H54 (cell line): ENCODE measurements around the gene RASA3.

ENCODE experiments used
- DNase-seq: peaks from one replicate; pipeline ENCODE4 v3.0.0; 2011; ENCODE audit warnings: low spot score, mixed read lengths; ENCODE audit not compliant: insufficient read length
- FAIRE-seq: peaks from 3 replicates; lab custom pipeline; 2011; peaks lifted over from hg19 to GRCh38; lab: Jason Lieb, UNC
- POLR2A ChIP-seq: IDR thresholded peaks from 2 replicates; pipeline ENCODE4 v1.6.1; 2011; ENCODE audit warnings: low read depth, mild to moderate bottlenecking, low read length

The RASA3 gene

GRCh38 chr13:114062754-114063153 is 69.7 kb downstream of the RASA3 start:
- no peak for TF ChIP-seq POLR2A
- FAIRE-seq (no peak), DNase-seq (no peak)

- FAIRE-seq (no peak), DNase-seq (no peak)
- TF ChIP-seq POLR2A = no peak
These were observed 70.1 kb downstream of the RASA3 start for GRCh38 chr13:114062341-114062740.

DNA sequence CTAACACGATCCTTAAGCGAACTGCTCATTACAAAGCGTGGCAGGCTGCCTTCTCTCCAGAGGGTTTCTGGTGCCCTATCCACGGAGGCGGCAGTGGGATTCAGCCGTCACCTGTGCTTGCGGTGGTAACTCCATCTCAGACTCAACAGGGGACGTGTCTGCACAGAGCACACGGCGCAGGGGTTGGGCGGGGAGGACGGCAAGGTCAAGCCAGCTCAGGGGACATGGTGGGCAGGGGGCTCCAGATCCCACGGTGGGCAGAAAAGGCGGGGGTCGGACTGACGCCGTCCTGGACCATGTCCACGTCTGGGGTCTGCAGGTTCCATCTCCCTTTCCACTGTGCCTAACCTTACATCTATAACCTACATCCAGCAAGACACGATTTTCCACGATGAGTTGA is 70.7 kb downstream of the RASA3 start:
- no peak for TF ChIP-seq POLR2A
- DNase-seq (no peak), FAIRE-seq (no peak)

GRCh38 chr13:114061047-114061446 is 71.4 kb downstream of the RASA3 start:
- no peak for DNase-seq
- no peak for FAIRE-seq
- no peak for TF ChIP-seq POLR2A

DNA sequence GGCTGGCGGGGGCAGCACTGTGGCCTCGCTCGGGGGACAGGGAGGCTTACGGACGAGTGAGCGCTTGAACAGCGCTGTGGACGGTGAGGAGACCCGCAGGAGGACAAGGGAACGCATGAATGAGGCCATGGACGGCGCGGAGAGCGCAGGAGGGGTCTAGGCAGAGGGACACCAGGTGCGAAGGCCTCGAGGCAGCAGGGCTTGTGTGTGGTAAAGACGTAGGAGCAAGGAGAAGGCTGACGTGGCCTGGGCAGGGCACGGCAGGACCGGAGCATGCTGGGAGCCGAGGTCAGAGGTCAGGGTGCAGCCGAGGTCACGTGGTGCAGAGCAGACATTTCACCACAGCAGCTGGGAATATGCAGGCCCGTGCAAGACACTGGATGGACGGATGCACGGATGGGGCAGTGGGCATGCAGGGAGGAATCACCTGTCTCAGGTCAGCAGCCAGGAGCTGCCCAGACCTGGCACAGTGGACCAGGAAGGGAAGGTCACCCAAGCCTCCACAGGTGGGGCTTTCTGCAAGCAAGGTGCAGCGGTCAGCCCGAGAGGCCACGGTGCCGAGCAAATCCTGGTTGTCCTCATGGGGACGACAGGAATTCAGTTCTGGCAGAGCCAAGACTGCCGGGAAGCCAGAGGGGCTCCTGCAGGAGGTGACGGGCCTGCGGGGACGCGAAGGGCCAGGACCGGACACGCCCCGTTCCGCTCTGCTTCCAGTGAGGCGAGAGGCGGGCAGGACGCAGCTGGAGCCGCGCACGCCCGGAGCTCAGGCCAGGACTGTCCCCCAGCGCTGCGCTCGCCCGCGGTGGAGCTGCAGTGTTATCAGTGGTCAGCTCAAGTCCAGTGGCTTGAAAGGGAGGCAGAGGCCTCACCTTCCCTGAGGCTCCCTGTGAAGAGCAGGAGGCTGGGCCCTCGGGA is 72.2 kb downstream of the RASA3 start:
- DNase-seq (no peak), FAIRE-seq (no peak)
- TF ChIP-seq POLR2A = no peak

DNA sequence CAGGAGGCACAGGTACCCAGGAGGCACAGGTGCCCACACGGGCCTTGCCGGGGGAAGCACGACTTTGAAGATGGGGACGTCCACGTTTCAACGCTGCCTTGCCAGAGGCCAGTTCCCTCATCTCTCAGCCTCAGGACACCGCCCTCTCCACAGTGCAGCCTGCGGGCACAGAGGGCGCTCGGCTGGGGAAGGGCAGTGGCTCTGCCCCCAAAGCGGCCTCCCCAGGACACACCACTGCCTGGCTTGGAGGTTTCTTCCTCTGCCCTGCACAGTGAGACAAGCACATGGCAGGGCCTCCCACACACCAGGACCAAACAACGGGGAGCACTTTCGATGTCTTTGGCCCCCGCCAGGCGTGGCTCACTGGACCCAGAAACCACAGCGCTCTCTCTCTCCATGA is 73.0 kb downstream of the RASA3 start:
- FAIRE-seq (no peak), DNase-seq (no peak)
- TF ChIP-seq POLR2A = no peak

GRCh38 chr13:114058051-114058867 is 74.2 kb downstream of the RASA3 start:
- no peak for FAIRE-seq
- TF ChIP-seq POLR2A = no peak

DNA sequence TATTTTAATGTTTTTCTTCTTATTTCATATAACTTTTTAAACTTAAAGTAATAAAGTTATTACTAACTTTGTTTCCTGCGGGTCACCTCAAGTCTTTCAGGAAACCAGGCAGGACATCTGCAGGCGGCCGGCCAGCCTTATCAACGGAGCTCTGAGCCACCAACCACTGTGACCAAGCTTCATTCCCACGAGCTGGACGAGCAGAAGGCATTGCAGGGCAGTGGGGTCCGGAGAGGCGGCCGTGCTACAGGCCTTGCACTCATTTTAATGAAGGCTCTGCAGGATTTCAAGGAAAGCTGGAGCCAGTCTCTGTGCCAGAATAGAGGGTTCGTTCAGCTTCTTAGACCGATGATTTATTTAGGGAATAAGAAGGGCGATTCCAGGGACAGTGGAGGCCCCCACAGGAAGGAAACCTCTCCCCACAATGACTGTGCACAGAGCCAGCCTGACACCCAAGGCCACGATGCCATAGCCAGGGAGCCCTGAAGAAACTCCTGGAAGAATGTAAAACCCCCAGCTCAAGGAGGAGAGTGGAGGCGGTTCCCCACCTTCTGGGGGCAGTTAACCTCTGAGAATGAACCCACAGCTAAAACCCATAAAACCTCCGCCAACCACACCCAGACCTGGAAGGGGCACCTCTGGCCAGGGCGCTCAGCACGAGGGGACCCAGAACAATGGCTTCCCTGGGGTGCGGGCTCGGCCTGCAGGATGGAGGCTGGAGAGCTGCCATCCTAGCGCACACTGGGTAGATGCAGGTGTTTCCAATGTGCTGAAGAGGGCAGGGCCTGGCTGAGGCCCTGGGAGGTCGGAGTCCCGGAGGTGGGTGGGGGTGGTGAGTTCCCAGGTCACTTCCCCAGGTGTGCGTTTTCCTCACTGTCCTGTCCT is 75.0 kb downstream of the RASA3 start:
- DNase-seq = no peak
- no peak for FAIRE-seq
- no peak for TF ChIP-seq POLR2A

More at GRCh38 chr13:114058051-114058867, 74.2 kb downstream of the RASA3 start:
- DNase-seq = no peak

GRCh38 chr13:114056205-114057013 is 76.0 kb downstream of the RASA3 start:
- no peak for FAIRE-seq
- no peak for TF ChIP-seq POLR2A

DNA sequence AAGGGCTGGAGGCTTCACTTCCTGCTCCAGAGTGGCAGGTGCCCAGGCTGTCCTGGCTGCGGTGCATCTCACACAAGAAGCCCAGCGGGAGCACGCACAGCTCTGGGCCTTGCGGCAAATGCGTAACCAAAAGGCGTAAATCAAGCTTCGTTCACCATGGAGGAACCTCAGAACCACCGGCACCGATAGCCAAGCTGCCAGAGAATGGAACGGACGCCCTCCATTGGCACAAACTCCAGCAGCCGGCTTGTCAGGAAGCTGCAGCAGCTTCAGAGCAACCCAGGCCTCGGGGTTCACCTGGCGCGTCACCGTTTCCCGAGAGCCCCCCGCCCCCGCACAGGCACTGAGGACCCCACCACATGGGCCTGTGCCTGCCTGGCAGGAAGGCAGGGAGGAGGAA is 76.7 kb downstream of the RASA3 start:
- DNase-seq (no peak), FAIRE-seq (no peak)
- no peak for TF ChIP-seq POLR2A

More at GRCh38 chr13:114056205-114057013, 76.0 kb downstream of the RASA3 start:
- DNase-seq = no peak

DNA sequence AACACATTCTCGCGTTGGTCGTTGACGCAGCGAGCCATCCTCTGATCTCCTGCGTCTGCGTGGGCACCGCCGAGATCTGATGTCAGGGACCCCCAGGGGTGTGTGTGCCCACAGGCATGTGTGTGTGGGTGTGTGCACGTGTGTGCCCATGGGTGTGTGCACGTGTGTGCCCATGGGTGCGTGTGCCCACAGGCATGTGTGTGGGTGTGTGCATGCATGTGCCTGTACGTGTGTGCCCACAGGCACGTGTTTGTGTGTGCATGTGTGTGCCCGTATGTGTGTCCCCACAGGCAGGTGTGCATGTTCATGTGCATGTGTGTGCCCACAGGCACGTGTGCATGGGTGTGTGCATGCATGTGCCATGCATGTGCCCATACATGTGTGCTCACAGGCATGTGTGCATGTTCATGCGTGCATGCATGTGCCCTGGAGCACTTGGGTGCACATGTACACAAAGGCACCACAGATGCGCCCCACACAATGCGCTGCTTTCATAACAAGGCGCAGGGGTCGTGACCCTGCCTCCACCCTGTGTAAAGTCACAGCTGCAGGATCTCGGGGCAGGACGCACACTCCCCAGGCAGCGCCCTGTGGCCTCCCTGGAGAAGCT is 77.5 kb downstream of the RASA3 start:
- TF ChIP-seq POLR2A = no peak
- FAIRE-seq (no peak), DNase-seq (no peak)

GRCh38 chr13:114054264-114054663 is 78.2 kb downstream of the RASA3 start:
- FAIRE-seq (no peak), DNase-seq (peak; percentile 65)
- TF ChIP-seq POLR2A = no peak

DNA sequence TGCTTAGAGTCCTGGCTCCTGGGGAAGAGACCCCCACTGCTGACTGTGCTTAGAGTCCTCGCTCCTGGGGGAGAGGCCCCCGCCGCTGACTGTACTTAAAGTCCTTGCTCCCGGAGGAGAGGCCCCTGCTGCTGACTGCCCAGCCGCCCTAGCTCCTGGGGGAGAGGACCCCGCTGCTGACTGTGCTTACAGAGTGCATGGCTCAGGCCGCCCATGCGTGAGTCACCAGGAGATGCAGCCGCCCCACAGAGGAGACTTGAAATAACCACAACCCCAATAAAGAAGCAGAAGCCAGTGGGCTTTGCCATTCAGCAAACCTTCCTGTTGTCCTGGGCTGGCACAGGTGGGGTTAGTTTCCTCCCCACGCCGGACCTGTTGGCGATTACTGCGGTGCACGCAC is 79.4 kb downstream of the RASA3 start:
- TF ChIP-seq POLR2A = no peak
- peak; percentile 93 for FAIRE-seq
- DNase-seq = peak; percentile 90
